ENCODE results near the gene MICA.

- TF ChIP-seq CTCF (IDR thresholded peaks at IDR 0.05) (no peak), EP300 (IDR thresholded peaks at IDR 0.05) (no peak), POLR2AphosphoS5 (IDR thresholded peaks at IDR 0.05) (no peak), POLR2A (IDR thresholded peaks at IDR 0.05; ENCODE audit: low read depth) (no peak)
These were observed 16.4 kb upstream of the MICA start for GRCh38 chr6:31386977-31387376.
